Endometrial microvascular endothelial cells (primary cell): ENCODE results near the gene DCLK2. TPM values are rescaled to one million over a fixed set of nuclear protein-coding genes. Genes with fewer than 3 reads are reported as not detected.
"Not testable (repeated sequence)": the region's sequence is repeated elsewhere in the genome, so short reads cannot be mapped to it uniquely, and the experiment has no call there.

ENCODE experiments used
- in situ Hi-C: cut with HindIII; loops from 2 replicates; pipeline ENCODE4 v1.10.0; 2017; ENCODE audit warnings: low sequenced_read_pairs, low pct_unique_long_range_greater_than_20kb; ENCODE audit errors: inconsistent ontology term
- total RNA-seq: library from RNA; depleted of rRNA; stranded (reverse); fragments of >200 nt; gene quantifications from one replicate; pipeline ENCODE4 v1.2.3, GENCODE V29; 2015; ENCODE audit errors: inconsistent ontology term

DCLK2 gene
- total RNA-seq, 1 donor from 2014 or later: 1.3 TPM

DNA sequence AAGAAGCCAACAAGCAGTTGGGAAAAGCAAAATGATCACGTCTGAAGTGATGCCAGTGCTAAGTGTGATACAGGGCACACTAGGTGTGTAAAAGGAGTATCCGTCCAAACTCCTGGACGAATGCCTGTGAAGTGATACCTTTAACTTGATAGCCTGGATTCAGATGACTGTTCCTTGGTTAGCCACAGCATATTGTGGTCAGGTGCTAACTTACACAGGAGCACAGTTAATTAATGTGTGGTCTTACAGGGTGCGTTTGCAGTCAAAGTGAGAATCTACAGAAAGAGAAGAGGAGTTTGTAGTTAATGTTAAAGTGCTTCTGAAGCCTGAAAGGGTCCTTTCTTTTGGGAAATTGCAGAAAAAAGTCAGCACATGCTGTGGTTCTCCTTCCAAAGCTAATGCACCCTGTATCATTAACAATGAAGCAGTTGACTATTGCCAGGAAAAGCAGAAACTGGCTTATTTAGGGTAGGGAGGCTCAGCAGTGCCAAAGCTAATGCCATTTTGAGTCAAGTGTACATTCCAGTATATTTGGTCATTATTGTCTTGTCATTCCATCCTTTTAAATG is 61.1 kb downstream of the DCLK2 start:
- in situ Hi-C loops: no loop called here

GRCh38 chr4:150140774-150141400 is 62.6 kb downstream of the DCLK2 start:
- in situ Hi-C loops: no loop called here

DNA sequence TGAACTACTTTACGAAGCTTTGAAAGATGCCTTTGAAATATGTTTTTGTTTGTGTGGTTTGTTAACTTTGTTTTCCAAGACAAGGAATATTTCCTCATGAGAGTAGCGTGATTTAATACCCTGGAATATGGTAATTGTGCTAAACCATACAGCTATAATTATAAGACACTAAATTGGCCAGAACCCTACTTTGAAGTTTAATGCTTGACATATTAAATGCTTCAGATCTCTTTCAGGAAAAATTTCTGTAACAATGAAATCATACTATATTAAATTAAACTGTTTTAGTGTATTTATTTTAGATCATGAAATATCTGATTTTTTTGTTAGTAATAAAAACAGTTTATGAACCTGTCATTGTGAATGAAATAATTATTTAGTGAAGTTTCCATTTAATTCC is 63.5 kb downstream of the DCLK2 start:
- in situ Hi-C loops: no loop called here

- in situ Hi-C loops: no loop called here
Observed at GRCh38 chr4:150142831-150143230, 64.6 kb downstream of the DCLK2 start.

- in situ Hi-C loops: no loop called here
Observed at GRCh38 chr4:150145090-150145945, 67.1 kb downstream of the DCLK2 start.

- in situ Hi-C loops: no loop called here
Observed at GRCh38 chr4:150145946-150146340, 67.7 kb downstream of the DCLK2 start.

DNA sequence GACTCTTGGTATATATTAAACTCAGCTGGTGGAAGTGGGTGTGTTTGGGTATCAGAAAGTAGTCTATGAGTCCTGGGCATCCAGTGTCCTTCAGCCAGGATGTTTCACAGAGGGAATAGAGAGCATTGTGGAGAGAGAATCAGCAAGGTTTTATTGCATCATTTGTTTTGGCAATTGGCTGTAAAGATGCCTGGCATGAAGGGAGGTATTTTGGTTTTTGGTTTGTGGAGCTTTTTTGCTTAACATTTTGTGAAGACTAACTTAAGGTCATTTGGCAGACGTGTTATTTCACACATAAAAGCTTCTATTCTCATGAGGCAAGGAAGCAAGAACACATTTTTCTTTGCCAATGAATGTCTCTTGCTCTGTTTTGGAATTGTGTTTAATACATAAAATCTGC is 71.1 kb downstream of the DCLK2 start:
- in situ Hi-C loops: no loop called here

DNA sequence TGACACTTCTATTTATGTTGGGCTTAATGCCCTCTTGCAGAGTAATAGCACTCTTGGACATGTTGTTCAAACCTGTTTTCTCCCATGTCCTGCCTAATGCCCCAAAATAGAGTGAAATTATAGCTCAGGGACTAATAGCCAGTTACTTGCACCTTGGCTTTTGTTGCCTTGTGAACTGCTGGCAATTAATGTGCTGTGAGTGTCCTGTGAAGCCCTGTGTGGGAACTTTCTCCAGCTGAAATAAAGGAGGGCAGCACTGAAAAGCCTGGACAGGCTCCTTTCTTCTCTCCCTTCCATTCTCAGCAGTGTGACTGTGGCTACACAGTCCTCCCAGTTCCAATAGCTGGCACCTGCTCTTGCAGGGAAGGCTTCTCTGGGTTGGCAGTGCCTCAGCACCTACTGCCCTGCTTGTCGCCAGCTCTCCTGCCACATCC is 72.4 kb downstream of the DCLK2 start:
- in situ Hi-C loops: no loop called here

GRCh38 chr4:150152766-150153165 is 74.5 kb downstream of the DCLK2 start:
- in situ Hi-C loops: no loop called here

DNA sequence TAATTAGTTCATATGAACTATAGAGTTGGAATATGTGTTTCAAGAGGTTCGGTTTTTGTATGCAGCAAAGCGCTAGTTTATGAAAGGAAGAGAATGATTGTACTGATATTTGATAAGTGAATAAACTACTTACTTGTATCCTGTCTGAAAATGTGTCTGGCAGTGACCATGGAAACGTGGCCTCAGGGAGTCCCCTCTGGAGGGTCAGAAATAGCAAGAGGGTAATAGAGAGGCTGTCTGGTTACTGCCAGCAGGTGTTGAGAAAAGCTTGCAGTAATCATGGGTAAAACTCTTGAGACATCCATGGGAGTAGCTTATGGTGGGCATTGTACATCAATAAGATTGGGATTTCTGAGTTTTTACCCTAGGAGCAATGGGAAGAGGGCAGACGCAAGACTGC is 77.1 kb downstream of the DCLK2 start:
- in situ Hi-C loops: no loop called here

DNA sequence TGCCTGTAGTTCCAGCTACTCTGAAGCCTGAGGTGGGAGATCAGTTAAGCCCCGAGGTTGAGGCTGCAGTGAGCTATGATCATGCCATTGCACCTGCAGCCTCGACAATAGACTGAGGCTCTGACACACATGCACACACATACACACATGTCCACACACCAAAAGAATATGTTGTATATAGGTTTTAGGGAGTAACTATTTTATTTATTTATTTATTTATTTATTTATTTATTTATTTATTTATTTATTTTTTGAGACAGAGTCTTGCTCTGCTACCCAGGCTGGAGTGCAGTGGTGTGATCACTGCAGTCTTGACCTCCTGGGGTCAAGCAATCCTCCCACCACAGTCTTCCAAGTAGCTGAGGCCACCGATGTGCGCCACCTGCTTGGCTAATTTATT is 78.3 kb downstream of the DCLK2 start:
- in situ Hi-C loops: no loop called here

DNA sequence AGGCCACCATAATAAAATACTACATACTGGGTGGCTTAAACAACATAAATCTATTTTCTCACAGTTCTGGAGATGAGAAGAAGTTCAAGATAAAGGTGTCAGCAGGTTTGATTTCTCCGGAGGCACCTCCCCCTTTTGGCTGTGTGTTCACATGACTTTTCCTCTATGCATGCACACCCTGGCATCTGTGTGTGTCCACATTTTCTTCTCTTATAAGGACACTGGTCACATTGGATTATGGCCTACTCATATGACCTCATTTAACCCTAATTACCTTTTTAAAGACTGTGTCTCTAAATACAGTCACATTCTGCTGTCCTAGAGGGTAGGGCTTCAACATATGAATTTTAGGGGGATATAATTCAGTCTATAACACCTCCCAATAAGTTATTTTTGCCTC is 79.8 kb downstream of the DCLK2 start:
- in situ Hi-C loops: no loop called here

- in situ Hi-C loops: no loop called here
Observed at GRCh38 chr4:150160473-150160872, 82.2 kb downstream of the DCLK2 start.

DNA sequence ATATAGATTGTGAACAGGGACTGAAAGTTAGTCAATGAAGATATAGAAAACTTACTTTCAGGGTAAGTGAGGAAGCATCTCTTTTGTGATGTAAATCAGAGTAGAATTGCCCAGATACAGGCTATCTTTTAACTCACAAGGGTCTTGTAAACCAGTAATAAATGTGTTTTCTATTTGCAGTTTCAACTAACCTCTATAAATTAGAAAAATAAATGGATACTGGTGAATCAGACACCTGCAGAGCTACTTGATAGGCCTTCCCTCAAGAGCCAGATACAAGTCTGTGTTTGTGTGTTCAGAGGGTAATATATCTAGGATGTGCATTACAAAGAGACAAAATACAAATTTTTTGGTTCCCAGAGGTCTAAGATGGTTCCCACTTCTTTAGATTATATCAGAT is 82.9 kb downstream of the DCLK2 start:
- in situ Hi-C loops: no loop called here

DNA sequence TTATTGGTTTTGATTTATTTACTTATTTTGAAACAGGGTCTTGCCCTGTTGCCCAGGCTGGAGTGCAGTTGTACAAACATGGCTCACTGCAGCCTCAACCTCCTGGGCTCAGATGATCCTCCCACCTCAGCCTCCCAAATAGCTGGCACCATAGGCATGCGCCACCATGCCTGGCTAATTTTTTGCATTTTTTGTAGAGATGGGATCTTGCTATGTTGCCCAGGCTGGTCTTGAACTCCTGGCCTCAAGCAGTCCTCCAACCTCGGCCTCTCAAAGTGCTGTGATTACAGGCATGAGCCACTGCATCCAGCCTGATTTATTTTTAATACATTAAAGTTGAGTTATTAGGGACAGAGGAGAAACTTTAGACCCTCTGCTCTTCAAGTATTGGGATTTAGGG is 83.8 kb downstream of the DCLK2 start:
- in situ Hi-C loops: not testable (repeated sequence)

GRCh38 chr4:150164055-150164454 is 85.8 kb downstream of the DCLK2 start:
- in situ Hi-C loops: no loop called here

GRCh38 chr4:150164956-150165629 is 86.8 kb downstream of the DCLK2 start:
- in situ Hi-C loops: no loop called here

GRCh38 chr4:150167054-150167453 is 88.8 kb downstream of the DCLK2 start:
- in situ Hi-C loops: no loop called here

DNA sequence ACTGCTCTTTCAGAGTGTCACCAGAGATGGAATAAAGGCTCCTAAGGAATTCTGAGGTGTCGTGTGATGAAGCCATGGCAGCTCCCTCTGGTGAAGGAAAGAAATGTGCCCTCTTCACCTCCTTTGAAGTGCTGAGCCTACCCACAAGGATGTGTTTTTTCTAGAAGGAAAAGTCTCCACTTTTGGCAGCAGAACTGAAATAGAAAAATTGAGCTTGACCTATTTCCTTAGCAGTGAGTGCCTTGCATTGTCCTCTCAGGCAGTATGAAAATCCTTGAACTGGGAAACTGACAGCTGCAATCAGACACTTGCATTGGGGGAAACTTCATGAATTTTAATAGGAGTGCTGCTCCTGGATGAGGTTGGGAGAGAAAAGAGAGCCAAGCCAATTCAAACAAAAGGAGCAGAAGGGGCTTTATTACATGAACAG is 95.2 kb downstream of the DCLK2 start:
- in situ Hi-C loops: no loop called here

DNA sequence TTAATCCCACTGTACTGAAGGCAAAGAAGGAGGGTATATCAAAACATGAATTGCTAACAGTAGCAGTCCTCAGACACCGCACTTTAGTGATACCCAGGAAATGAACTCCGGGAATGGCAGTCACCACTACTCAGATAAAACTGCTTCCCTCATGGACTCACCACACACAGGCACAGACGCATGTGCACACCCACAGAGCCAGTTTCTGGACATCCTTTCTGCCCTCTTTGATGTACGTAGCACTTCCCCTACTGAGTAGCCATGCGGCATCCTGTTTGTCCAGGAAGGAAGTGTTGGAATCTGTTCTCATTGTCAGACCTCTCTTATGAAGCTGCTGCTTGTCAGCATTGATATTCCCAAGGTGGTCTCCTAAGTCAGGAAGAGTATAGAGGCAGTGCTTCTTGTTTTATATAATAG is 95.7 kb downstream of the DCLK2 start:
- in situ Hi-C loops: no loop called here
